Activated naive CD4-positive, alpha-beta T cell treated with anti-CD3 and anti-CD28 coated beads for 36 hours (primary cell): ENCODE results near the gene JDP2. TPM values are rescaled to one million over a fixed set of nuclear protein-coding genes. Genes with fewer than 3 reads are reported as not detected.

Source experiments
- CTCF ChIA-PET: fragments of 350-600 bp; sonication (Branson Sonifier 250); formaldehyde crosslinking; loops from one replicate; lab custom pipeline; 2021; ENCODE audit warnings: antibody characterized with exemption; lab: Charles Lee
- DNase-seq: peaks from one replicate; pipeline ENCODE4 v3.0.0-alpha.2; 2020
- H3K27ac Mint-ChIP-seq: one replicate; pipeline ENCODE4 v1.8.0; 2021; ENCODE audit warnings: mild to moderate bottlenecking, mixed read lengths
- H3K27me3 Mint-ChIP-seq: one replicate; pipeline ENCODE4 v1.8.0; 2021; ENCODE audit warnings: low read depth, mixed read lengths
- H3K36me3 Mint-ChIP-seq: one replicate; pipeline ENCODE4 v1.8.0; 2021; ENCODE audit warnings: low read depth, mixed read lengths
- H3K4me1 Mint-ChIP-seq: one replicate; pipeline ENCODE4 v1.8.0; 2021; ENCODE audit warnings: low read depth, mixed read lengths
- H3K4me3 Mint-ChIP-seq: one replicate; pipeline ENCODE4 v1.8.0; 2021; ENCODE audit warnings: mild to moderate bottlenecking, moderate library complexity, mixed read lengths
- H3K9me3 Mint-ChIP-seq: one replicate; pipeline ENCODE4 v1.8.0; 2021; ENCODE audit warnings: mixed read lengths
- intact Hi-C: fragments of 100-400 bp; cut with micrococcal nuclease; formaldehyde crosslinking; loops from one replicate; pipeline ENCODE4 v1.15.1; 2023
- total RNA-seq, 2 experiments: library from RNA; stranded (reverse); gene quantifications; one replicate each; pipeline ENCODE4 v1.2.3, GENCODE V29; 2021

The JDP2 gene
- total RNA-seq, 2 experiments from 2014 or later, result 2.8 to 3.2 TPM

DNA sequence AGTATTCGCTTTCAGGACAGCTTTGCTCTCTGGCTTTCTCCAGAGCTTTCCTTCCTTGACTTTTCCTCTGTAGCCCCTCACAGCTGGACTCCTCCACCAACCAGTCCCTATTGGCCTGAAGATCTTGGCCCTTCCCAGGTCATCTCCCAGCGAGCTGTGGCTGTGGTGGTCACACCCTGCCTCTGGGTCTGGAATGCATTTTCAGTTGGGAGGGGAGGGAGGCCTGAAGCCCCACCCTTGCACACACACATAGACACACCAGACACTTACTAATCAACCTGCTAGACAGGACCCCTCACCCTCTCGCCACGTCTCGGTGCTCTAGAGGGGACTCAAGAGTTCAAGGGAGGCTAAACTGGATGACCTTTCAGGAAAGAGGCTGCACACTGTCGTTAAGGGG, 13.9 kb downstream of the JDP2 start:
- intact Hi-C loops, result no loop called here
- H3K9me3 Mint-ChIP-seq, result no peaks in the 10 kb centered on the region
- DNase-seq, result no peak
- no peak overlapping the region for H3K27ac Mint-ChIP-seq
- H3K4me3 Mint-ChIP-seq, result no peak overlapping the region
- H3K4me1 Mint-ChIP-seq, result no peaks in the 10 kb centered on the region
- no peaks in the 10 kb centered on the region for H3K36me3 Mint-ChIP-seq
- H3K27me3 Mint-ChIP-seq, result no peaks in the 10 kb centered on the region
- CTCF ChIA-PET, result interaction anchor here (1.3 to 1.5 kb wide), 2 partner anchors 10 to 13 kb away, joined by 3 read pairs; no protein-coding TSS in a partner anchor

DNA sequence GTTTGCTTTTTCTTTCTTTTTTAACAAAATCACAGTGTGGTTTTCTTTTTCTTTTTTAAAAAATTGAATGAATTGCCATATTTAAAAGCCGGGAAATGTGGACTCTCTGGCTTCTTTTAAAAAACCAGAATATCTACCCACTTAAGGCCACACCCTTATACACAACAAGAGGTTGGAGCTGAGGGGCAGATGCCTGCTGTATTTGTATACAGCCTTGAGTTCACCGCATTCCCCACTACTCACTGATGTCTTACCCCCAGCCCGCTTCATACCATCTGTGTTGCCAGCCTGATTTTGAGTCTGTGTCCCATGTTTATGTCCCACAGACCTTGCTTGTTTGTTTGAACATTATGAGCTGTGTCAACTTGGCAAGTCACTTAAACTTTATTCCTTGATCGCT, 14.3 kb downstream of the JDP2 start:
- DNase-seq, result no peak
- intact Hi-C loops, result no loop called here
- CTCF ChIA-PET, result interaction anchor here (0.6 to 1.5 kb wide), 4 partner anchors 10 to 459 kb away, joined by 3 to 4 read pairs (median 3); no protein-coding TSS in a partner anchor
- Mint-ChIP-seq H3K27ac (no peak overlapping the region), H3K27me3 (no peaks in the 10 kb centered on the region), H3K36me3 (no peaks in the 10 kb centered on the region), H3K9me3 (no peaks in the 10 kb centered on the region), H3K4me3 (no peak overlapping the region), H3K4me1 (no peaks in the 10 kb centered on the region)

DNA sequence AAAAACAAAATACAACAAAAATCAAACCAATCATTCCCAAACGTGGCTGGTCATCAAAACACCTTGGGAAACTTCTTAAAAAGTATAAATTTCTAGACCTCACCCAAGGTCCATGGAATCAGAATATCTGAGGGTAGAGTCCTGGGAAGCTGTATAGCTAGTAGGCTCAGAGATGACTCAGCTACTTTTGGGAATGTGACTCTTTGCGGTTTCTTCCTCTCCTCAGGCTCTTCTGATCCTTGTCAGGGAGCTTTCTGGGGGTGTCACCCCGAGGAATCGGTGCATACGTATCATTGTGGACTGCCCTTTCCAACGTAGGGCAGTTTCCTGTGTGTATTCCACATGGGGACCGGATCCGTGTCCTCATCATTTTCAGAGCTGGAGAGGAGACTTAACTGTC, 14.8 kb downstream of the JDP2 start:
- Mint-ChIP-seq H3K4me3 (no peak overlapping the region), H3K9me3 (no peaks in the 10 kb centered on the region), H3K36me3 (no peaks in the 10 kb centered on the region), H3K27ac (no peak overlapping the region), H3K27me3 (no peaks in the 10 kb centered on the region), H3K4me1 (no peaks in the 10 kb centered on the region)
- CTCF ChIA-PET, result interaction anchor here (0.6 to 1.5 kb wide), 6 partner anchors 9 to 459 kb away, joined by 3 to 5 read pairs (median 3); no protein-coding TSS in a partner anchor
- intact Hi-C loops, result no loop called here
- DNase-seq, result no peak

DNA sequence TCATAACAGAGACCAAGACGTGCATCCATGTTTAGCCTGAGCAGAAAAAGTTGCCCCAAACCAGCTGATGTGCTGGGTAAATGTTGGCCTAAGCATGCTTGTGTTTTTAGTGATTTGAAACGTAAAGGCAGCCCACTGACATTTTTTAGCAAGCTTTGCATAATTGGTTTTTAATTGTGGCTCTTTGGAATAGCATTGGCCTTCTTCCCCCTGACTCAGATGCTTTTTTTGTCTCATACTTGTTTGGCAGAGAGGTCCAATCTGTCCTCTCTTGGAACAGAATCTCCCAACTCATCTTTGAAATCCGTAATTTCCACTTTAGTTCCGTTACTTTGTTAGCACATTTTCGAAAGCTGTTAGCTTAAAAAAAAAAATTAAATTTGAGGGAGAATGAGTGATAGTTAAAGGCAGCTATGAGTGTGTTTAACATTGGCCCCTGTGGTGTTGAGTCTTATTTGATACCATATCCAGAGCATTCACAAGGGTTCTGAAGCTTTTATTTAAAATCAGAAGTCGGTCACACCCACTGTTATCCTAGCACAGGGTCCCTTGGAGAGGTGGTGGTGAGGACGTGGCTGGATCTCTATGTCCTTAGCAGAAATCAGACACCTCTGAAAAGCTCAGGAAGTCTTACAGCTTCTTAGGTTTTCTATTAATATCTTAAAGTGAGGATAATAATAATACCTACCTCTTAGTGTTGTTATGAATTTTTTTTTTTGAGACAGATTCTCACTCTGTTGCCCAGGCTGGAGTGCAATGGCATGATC, 15.6 kb downstream of the JDP2 start:
- Mint-ChIP-seq H3K4me3 (no peak overlapping the region), H3K36me3 (no peaks in the 10 kb centered on the region), H3K4me1 (no peaks in the 10 kb centered on the region), H3K9me3 (no peaks in the 10 kb centered on the region), H3K27me3 (no peaks in the 10 kb centered on the region), H3K27ac (no peak overlapping the region)
- intact Hi-C loops, result no loop called here
- CTCF ChIA-PET, result interaction anchor here (0.6 to 1.5 kb wide), 6 partner anchors 9 to 608 kb away, joined by 3 to 5 read pairs (median 3); no protein-coding TSS in a partner anchor
- DNase-seq, result no peak

DNA sequence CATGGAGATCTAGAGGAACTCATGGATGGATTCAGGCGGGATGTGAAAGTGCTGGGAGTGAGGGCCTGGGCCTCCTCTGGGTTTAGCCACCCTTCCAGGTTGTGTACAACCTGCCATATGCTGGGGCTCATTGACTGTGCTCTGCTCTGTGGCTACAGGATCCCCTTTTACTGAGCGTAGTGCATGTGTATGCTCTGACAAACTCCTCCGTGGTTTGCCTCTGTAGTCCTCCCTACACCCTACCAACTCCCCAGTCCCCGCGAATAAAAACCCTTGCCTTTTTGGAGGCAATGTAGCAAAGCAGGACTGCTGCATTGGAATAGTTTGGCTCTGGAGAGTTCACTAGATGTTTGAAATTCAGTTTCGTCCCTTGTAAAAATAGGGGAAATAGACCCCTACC, 17.4 kb downstream of the JDP2 start:
- DNase-seq, result no peak
- CTCF ChIA-PET, result interaction anchor here (0.6 to 0.7 kb wide), 2 partner anchors 261 to 315 kb away, joined by 3 to 4 read pairs; no protein-coding TSS in a partner anchor
- Mint-ChIP-seq H3K27ac (no peak overlapping the region), H3K4me1 (no peaks in the 10 kb centered on the region), H3K9me3 (no peaks in the 10 kb centered on the region), H3K27me3 (no peaks in the 10 kb centered on the region), H3K36me3 (no peaks in the 10 kb centered on the region), H3K4me3 (no peak overlapping the region)
- intact Hi-C loops, result no loop called here

DNA sequence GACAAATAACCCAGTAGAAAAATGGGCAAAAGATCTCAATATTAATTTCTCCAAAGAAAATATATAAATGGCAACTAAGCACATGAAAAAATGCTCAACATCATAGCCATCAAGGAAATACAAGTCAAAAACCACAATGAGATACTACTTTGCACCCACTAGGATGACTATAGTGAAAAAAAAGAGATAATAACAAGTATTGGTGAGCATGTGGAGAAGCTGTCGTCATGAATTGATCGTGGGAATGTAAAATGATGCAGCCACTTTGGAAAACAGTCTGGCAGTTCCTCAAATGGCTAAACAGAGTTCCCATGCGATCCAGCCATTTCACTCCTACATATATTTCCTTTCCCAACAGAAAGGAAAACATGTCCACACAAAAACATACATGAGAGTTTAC, 18.1 kb downstream of the JDP2 start:
- Mint-ChIP-seq H3K27me3 (no peaks in the 10 kb centered on the region), H3K27ac (no peak overlapping the region), H3K36me3 (no peaks in the 10 kb centered on the region), H3K9me3 (no peaks in the 10 kb centered on the region), H3K4me3 (no peak overlapping the region), H3K4me1 (no peaks in the 10 kb centered on the region)
- intact Hi-C loops, result no loop called here
- CTCF ChIA-PET, result interaction anchor here (0.7 kb wide), 1 partner anchor 261 kb away, joined by 3 read pairs; no protein-coding TSS in a partner anchor
- no peak for DNase-seq

DNA sequence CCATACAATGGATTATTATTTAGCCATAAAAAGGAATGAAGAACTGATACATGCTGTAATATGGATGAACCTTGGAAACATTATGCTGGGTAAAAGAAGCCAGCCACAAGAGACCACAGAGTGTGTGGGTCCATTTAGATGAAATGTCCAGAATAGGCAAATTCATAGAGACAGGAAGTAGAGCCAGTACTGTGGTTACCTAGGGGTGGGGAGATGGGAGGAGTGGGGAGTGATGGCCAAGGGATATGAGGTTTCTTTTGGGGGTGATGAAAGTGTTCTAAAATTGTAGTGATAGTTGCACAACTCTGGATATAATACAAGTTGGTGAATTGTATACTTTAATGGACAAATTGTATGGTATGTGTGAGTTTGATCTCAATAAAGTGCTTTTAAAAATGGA, 18.6 kb downstream of the JDP2 start:
- DNase-seq, result no peak
- intact Hi-C loops, result no loop called here
- Mint-ChIP-seq H3K4me3 (no peak overlapping the region), H3K4me1 (no peaks in the 10 kb centered on the region), H3K27me3 (no peaks in the 10 kb centered on the region), H3K36me3 (no peaks in the 10 kb centered on the region), H3K9me3 (no peaks in the 10 kb centered on the region), H3K27ac (no peak overlapping the region)
- CTCF ChIA-PET, result no interaction called here

DNA sequence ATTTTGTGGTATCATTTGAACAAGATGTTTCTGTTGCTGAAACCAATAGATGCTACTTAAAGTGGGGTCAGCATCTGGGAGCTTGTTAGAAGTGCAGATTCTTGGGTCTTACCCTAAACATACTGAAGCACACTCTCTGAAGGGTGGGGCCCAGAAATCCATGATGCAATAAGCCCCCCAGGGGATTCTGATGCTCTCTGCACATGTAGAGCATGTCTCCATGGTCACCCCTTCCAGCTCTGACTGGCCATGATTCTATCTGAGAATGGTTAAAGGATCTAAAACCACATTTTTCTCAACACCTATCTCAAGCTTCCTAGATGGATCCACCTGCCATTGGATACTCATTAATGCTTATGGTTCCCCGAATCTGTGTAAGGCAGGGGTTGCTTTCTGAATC, 20.4 kb downstream of the JDP2 start:
- H3K9me3 Mint-ChIP-seq, result no peaks in the 10 kb centered on the region
- DNase-seq, result no peak
- intact Hi-C loops, result no loop called here
- no peak overlapping the region for H3K4me3 Mint-ChIP-seq
- CTCF ChIA-PET, result interaction anchor here (0.6 to 0.8 kb wide), 4 partner anchors 41 to 1093 kb away, joined by 3 read pairs; no protein-coding TSS in a partner anchor
- no peaks in the 10 kb centered on the region for H3K27me3 Mint-ChIP-seq
- no peaks in the 10 kb centered on the region for H3K36me3 Mint-ChIP-seq
- no peaks in the 10 kb centered on the region for H3K4me1 Mint-ChIP-seq
- H3K27ac Mint-ChIP-seq, result no peak overlapping the region

DNA sequence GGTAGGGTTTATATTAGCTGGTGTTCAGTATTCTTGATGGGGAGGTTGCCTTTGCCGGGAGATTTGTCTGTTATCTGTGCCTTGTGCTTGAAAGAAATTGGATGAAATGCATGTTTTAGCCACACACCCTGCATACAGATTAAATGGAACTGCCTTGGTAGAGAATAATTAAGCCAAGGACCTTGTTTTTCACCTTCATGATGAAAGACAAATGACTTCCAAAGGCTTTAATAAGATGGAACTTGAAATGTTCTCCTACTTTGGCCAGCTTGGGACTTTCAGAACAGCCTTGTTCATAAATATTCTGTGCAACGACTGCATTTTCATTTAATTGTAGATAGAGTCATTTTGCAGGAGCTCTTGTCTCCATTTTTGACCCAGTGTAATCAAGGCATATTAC, 21.2 kb downstream of the JDP2 start:
- Mint-ChIP-seq H3K27ac (no peak overlapping the region), H3K9me3 (no peaks in the 10 kb centered on the region), H3K4me1 (peaks cover 2% of the 10 kb centered on the region), H3K36me3 (no peaks in the 10 kb centered on the region), H3K27me3 (no peaks in the 10 kb centered on the region), H3K4me3 (no peak overlapping the region)
- CTCF ChIA-PET, result no interaction called here
- intact Hi-C loops, result no loop called here
- no peak for DNase-seq

DNA sequence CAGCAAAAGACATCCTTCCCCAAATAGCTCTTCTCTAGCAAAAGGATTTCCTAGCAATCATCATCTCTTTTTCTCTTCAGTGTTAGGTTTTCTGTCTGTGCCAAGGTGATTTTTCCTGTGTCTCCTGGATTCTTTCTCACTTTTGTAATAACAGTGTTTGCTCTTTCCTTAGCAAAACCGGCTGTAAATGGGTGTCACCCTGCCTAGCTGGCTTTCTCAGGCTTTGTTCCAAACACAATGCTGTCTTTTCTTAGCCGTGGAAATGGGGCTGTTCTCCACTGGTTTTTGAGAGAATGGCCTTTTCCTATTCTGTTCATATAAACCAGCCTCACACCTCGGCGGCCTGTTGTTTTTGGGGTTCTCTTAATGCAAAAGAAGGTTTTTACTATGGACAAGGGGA, 21.9 kb downstream of the JDP2 start:
- Mint-ChIP-seq H3K36me3 (no peaks in the 10 kb centered on the region), H3K27ac (no peak overlapping the region), H3K9me3 (no peaks in the 10 kb centered on the region), H3K27me3 (no peaks in the 10 kb centered on the region), H3K4me1 (peaks cover 2% of the 10 kb centered on the region), H3K4me3 (no peak overlapping the region)
- no peak for DNase-seq
- CTCF ChIA-PET, result interaction anchor here (0.6 kb wide), 1 partner anchor 24 kb away, joined by 3 read pairs; no protein-coding TSS in a partner anchor
- intact Hi-C loops, result no loop called here

DNA sequence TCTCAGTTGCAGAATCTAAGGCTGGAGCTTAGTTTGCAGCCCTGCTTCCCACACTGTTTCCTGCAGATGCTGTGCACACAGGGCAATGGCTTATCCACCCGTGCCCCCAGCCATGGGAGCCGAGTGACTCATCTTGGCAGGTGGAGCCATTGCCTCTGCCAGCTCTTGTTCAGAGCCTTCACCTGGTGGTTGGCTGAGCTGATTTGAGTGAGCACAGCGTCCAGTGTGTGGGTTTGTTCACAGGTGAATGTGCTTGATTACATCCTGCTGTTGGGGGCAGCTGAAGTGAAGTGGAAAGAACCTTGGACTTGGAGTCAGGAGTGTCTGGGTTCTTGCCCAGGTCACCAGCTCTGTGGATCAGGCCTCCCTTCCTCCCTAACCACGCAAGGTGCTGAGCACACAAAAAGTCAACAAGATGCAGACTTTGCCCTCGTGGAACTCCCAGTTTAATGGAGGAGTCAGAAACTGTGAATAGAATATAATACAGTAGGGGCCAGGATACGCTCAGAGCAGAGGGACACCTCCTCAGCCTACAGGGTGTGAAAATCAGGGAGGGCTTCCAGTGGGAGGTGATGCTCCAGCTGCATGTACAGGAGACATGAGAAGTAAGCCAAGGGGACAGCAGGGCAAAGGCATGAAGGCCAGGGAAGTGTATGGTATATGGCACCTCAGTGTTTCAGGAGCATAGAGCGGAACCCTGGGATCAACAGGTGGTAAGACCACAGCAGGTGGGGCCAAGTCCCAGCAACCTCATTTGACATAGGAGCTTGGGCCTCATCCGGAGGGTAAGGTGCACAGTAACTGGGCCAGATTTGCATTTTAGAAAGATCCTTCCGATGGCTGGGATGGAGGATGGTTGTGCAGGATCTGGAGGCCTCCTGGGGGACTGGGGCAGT, 22.8 kb downstream of the JDP2 start:
- no peaks in the 10 kb centered on the region for H3K9me3 Mint-ChIP-seq
- no peak overlapping the region for H3K27ac Mint-ChIP-seq
- H3K4me3 Mint-ChIP-seq, result no peak overlapping the region
- CTCF ChIA-PET, result no interaction called here
- DNase-seq, result no peak
- no peaks in the 10 kb centered on the region for H3K27me3 Mint-ChIP-seq
- intact Hi-C loops, result no loop called here
- no peaks in the 10 kb centered on the region for H3K36me3 Mint-ChIP-seq
- peaks cover 2% of the 10 kb centered on the region for H3K4me1 Mint-ChIP-seq

DNA sequence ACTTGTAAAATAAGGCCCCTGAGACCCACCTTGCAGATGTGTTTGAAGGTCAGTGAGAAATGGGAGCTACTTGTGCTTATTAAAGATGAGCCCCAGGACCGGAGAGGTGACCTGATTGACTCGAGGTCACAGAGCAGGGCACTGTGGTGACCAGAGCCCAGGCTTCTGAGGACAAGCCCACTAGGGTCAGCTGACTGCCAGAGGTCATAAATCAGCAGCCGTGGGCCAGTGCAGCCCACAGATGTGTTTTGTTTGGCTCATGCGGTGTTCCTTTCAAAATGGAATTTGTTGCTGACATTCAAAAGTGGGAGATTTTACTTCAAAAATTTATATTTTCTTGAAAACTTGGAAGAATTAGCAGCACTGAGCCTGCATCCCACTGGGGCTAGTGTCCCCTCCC, 24.5 kb downstream of the JDP2 start:
- H3K4me1 Mint-ChIP-seq, result peaks cover 2% of the 10 kb centered on the region
- CTCF ChIA-PET, result interaction anchor here (1.0 to 1.2 kb wide), 2 partner anchors 10 to 143 kb away, joined by 3 read pairs; no protein-coding TSS in a partner anchor
- DNase-seq, result no peak
- H3K27me3 Mint-ChIP-seq, result no peaks in the 10 kb centered on the region
- no peak overlapping the region for H3K4me3 Mint-ChIP-seq
- no peaks in the 10 kb centered on the region for H3K36me3 Mint-ChIP-seq
- no peaks in the 10 kb centered on the region for H3K9me3 Mint-ChIP-seq
- H3K27ac Mint-ChIP-seq, result no peak overlapping the region
- intact Hi-C loops, result no loop called here
